Liver (tissue), 9 donors: Measurements from ENCODE around the gene TOP1. TPM values are rescaled to one million over a fixed set of nuclear protein-coding genes. Genes with fewer than 3 reads are reported as not detected.

Source experiments
- DNase-seq: peaks from one replicate; pipeline ENCODE4 v3.0.0-alpha.2; 2017; ENCODE audit warnings: low spot score
- H3K27ac ChIP-seq, 2 donors: one replicate each; pipeline ENCODE4 v1.7.0; 2013; ENCODE audit warnings: inconsistent platforms in 2 of 2, low read length in 2 of 2, control low read depth in 1 of 2, low read depth in 1 of 2, mild to moderate bottlenecking in 1 of 2
- H3K27me3 ChIP-seq, 4 donors: one replicate each; pipeline versions ENCODE4 v1.6.1 to v1.7.0; 2013; ENCODE audit warnings: low read length in 3 of 4, inconsistent platforms in 1 of 4, mild to moderate bottlenecking in 1 of 4, moderate library complexity in 1 of 4; ENCODE audit not compliant: control insufficient read depth in 4 of 4, insufficient read depth in 4 of 4
- H3K36me3 ChIP-seq, 4 donors: one replicate each; pipeline versions ENCODE4 v1.6.1 to v1.7.0; 2013; ENCODE audit warnings: low read length in 3 of 4, mild to moderate bottlenecking in 3 of 4, low read depth in 1 of 4, moderate library complexity in 1 of 4; ENCODE audit not compliant: control insufficient read depth in 4 of 4, insufficient read depth in 3 of 4
- H3K4me1 ChIP-seq, 4 donors: one replicate each; pipeline versions ENCODE4 v1.6.1 to v1.7.0; 2013; ENCODE audit warnings: low read length in 3 of 4, mild to moderate bottlenecking in 3 of 4, moderate library complexity in 1 of 4; ENCODE audit not compliant: control insufficient read depth in 4 of 4, insufficient read depth in 4 of 4
- H3K4me3 ChIP-seq, 3 donors: one replicate each; pipeline versions ENCODE4 v1.6.1 to v1.7.0; 2013; ENCODE audit warnings: low read length in 3 of 3, control low read depth in 1 of 3, low read depth in 1 of 3, mild to moderate bottlenecking in 1 of 3
- H3K9ac ChIP-seq, 2 donors: one replicate each; pipeline ENCODE4 v1.7.0; 2013; ENCODE audit warnings: low read length in 2 of 2, mild to moderate bottlenecking in 2 of 2, moderate library complexity in 2 of 2, control low read depth in 1 of 2, low read depth in 1 of 2
- H3K9me3 ChIP-seq, 4 donors: one replicate each; pipeline versions ENCODE4 v1.6.1 to v1.7.0; 2013; ENCODE audit warnings: low read length in 3 of 4; ENCODE audit not compliant: control insufficient read depth in 4 of 4
- ATF3 ChIP-seq: IDR thresholded peaks from 2 replicates; pipeline ENCODE4 v1.6.1; 2016; ENCODE audit warnings: antibody characterized with exemption
- CTCF ChIP-seq: fragments of 150-350 bp; IDR thresholded peaks from 2 replicates; pipeline ENCODE4 v1.5.1; 2017; ENCODE audit warnings: improper control_type of control experiment, low read depth, low read length; ENCODE audit not compliant: missing input control
- EGR1 ChIP-seq, 2 donors: IDR thresholded peaks; 2 replicates each; pipeline ENCODE4 v1.6.1; 2016 to 2018; ENCODE audit warnings: antibody characterized with exemption in 2 of 2, low read depth in 2 of 2
- FOXA1 ChIP-seq: IDR thresholded peaks from 2 replicates; pipeline ENCODE4 v1.6.1; 2016; ENCODE audit warnings: antibody characterized with exemption
- FOXA2 ChIP-seq: IDR thresholded peaks from 2 replicates; pipeline ENCODE4 v1.6.1; 2016; ENCODE audit warnings: antibody characterized with exemption
- GABPA ChIP-seq, 2 donors: IDR thresholded peaks in 1 of 2; conservative IDR thresholded peaks in 1 of 2; 2 replicates each; pipeline ENCODE4 v1.6.1; 2016; ENCODE audit warnings: antibody characterized with exemption in 2 of 2, mild to moderate bottlenecking in 1 of 2, moderate library complexity in 1 of 2
- NR2F2 ChIP-seq: IDR thresholded peaks from 2 replicates; pipeline ENCODE4 v1.6.1; 2016; ENCODE audit warnings: antibody characterized with exemption
- RAD21 ChIP-seq, 2 donors: IDR thresholded peaks; 2 replicates each; pipeline ENCODE4 v1.6.1; 2016; ENCODE audit warnings: antibody characterized with exemption in 2 of 2, mild to moderate bottlenecking in 2 of 2
- REST ChIP-seq: IDR thresholded peaks from 2 replicates; pipeline ENCODE4 v1.6.1; 2016; ENCODE audit warnings: antibody characterized with exemption, mild to moderate bottlenecking
- SP1 ChIP-seq: IDR thresholded peaks from 2 replicates; pipeline ENCODE4 v1.6.1; 2018; ENCODE audit warnings: antibody characterized with exemption, mild to moderate bottlenecking
- TAF1 ChIP-seq: conservative IDR thresholded peaks from 2 replicates; pipeline ENCODE4 v1.6.1; 2016; ENCODE audit warnings: antibody characterized with exemption, mild to moderate bottlenecking
- ZBTB33 ChIP-seq: IDR thresholded peaks from 2 replicates; pipeline ENCODE4 v1.6.1; 2016; ENCODE audit warnings: antibody characterized with exemption
- WGBS: extraction: QIAGEN DNeasy Blood & Tissue Kit; methylation state at CpG from one replicate; pipeline ENCODE4 v1.1.7; 2013; 5-methylcytosine and 5-hydroxymethylcytosine counted together
- polyA plus RNA-seq, 2 donors: library from polyadenylated mRNA; stranded (reverse) in 1 of 2; unstranded in 1 of 2; fragments of 200-250 nt in 1 of 2; fragments of >200 nt in 1 of 2; fragmentation: Nextera tagmentation in 1 of 2; extraction: Ambion mirVana in 1 of 2; gene quantifications; one replicate each; pipeline versions ENCODE4 v1.2.1 to v1.2.3, GENCODE V29; 2013 to 2015
- total RNA-seq, 2 donors: library from RNA; depleted of rRNA; stranded (reverse); fragments of >200 nt; gene quantifications; one replicate each; pipeline ENCODE4 v1.2.3, GENCODE V29; 2014
- TF ChIP-seq, protein P1 (sequence below): IDR thresholded peaks from 2 replicates; pipeline ENCODE4 v1.6.1; 2016; ENCODE audit warnings: antibody characterized with exemption
- donor health status: healthy.
- donor health status: healthy.
- donor health status: healthy.
- donor health status: healthy.
- donor health status: healthy.

TOP1 gene
- total and polyA plus RNA-seq, 4 donors, result 13.7 to 62.1 (median 19.4) TPM

- DNase-seq, result no peak
- H3K4me1 ChIP-seq, result peaks cover 4 to 56% (median 21%) of the 10 kb centered on the region in 4 donors
- H3K36me3 ChIP-seq, result no peaks in the 10 kb centered on the region
- 55% methylated on average over 7 of the region's 7 CpGs for WGBS
- peak overlapping the region; percentile 58 to 91 for H3K9ac ChIP-seq
- no peak for TF ChIP-seq GABPA (IDR thresholded peaks at IDR 0.05 in 1 of 2, conservative IDR thresholded peaks at IDR 0.05 in 1 of 2)
- no peak for TF ChIP-seq CTCF
- no peaks in the 10 kb centered on the region for H3K9me3 ChIP-seq
- H3K27ac ChIP-seq, result peak overlapping the region; percentile 48 to 70
- peak overlapping the region in 2 of 3 donors; percentile 24 to 35 for H3K4me3 ChIP-seq
- H3K27me3 ChIP-seq, result no peaks in the 10 kb centered on the region
Measured at GRCh38 chr20:41048461-41049301, 20.1 kb downstream of the TOP1 start.

GRCh38 chr20:41049451-41049850 is 20.8 kb downstream of the TOP1 start:
- H3K4me1 ChIP-seq, result peaks cover 4 to 56% (median 21%) of the 10 kb centered on the region in 4 donors
- no peaks in the 10 kb centered on the region for H3K27me3 ChIP-seq
- H3K9ac ChIP-seq, result no peak overlapping the region
- H3K36me3 ChIP-seq, result no peaks in the 10 kb centered on the region
- H3K27ac ChIP-seq, result peak overlapping the region in 1 of 2 donors; percentile 14
- DNase-seq, result no peak
- no peak overlapping the region for H3K4me3 ChIP-seq
- WGBS, result 69% methylated on average over 3 of the region's 3 CpGs
- no peak for TF ChIP-seq TAF1
- no peak for TF ChIP-seq NR2F2
- TF ChIP-seq EGR1 (IDR thresholded peaks at IDR 0.05; ENCODE audit: low read depth in 2 of 2), result no peak
- no peak for TF ChIP-seq SP1
- no peak for TF ChIP-seq FOXA2
- no peak for TF ChIP-seq REST
- TF ChIP-seq FOXA1, result no peak
- H3K9me3 ChIP-seq, result no peaks in the 10 kb centered on the region

GRCh38 chr20:41050361-41051008 is 21.9 kb downstream of the TOP1 start:
- H3K36me3 ChIP-seq, result no peaks in the 10 kb centered on the region
- H3K27me3 ChIP-seq, result no peaks in the 10 kb centered on the region
- peaks cover 6 to 56% (median 23%) of the 10 kb centered on the region in 4 donors for H3K4me1 ChIP-seq
- no peak overlapping the region for H3K9ac ChIP-seq
- H3K27ac ChIP-seq, result no peak overlapping the region
- no peak overlapping the region for H3K4me3 ChIP-seq
- 54% methylated on average over 1 of the region's 1 CpG for WGBS
- H3K9me3 ChIP-seq, result no peaks in the 10 kb centered on the region
- DNase-seq, result no peak
- TF ChIP-seq, protein P1, sequence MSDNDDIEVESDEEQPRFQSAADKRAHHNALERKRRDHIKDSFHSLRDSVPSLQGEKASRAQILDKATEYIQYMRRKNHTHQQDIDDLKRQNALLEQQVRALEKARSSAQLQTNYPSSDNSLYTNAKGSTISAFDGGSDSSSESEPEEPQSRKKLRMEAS, result no peak
- TF ChIP-seq SP1, result no peak
- TF ChIP-seq EGR1 (IDR thresholded peaks at IDR 0.05; ENCODE audit: low read depth in 2 of 2), result no peak
- TF ChIP-seq TAF1, result no peak
- no peak for TF ChIP-seq FOXA2
- TF ChIP-seq RAD21 (IDR thresholded peaks at IDR 0.05), result no peak
- no peak for TF ChIP-seq ZBTB33
- no peak for TF ChIP-seq ATF3
- no peak for TF ChIP-seq REST
